ENCODE results near the gene QPCT.

- no peak for TF ChIP-seq POLR2A (IDR thresholded peaks at IDR 0.05)
- TF ChIP-seq, protein P1, sequence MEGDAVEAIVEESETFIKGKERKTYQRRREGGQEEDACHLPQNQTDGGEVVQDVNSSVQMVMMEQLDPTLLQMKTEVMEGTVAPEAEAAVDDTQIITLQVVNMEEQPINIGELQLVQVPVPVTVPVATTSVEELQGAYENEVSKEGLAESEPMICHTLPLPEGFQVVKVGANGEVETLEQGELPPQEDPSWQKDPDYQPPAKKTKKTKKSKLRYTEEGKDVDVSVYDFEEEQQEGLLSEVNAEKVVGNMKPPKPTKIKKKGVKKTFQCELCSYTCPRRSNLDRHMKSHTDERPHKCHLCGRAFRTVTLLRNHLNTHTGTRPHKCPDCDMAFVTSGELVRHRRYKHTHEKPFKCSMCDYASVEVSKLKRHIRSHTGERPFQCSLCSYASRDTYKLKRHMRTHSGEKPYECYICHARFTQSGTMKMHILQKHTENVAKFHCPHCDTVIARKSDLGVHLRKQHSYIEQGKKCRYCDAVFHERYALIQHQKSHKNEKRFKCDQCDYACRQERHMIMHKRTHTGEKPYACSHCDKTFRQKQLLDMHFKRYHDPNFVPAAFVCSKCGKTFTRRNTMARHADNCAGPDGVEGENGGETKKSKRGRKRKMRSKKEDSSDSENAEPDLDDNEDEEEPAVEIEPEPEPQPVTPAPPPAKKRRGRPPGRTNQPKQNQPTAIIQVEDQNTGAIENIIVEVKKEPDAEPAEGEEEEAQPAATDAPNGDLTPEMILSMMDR (IDR thresholded peaks at IDR 0.05), result no peak
Observed at GRCh38 chr2:37344453-37345361, at the start of gene QPCT.

Data from tibial nerve (tissue), 3 donors.